Activated naive CD8-positive, alpha-beta T cell treated with anti-CD3 and anti-CD28 coated beads, Interleukin-2, amount 10 ng/mL, durations not matched to agents 7 days and 5 days (primary cell): Measurements from ENCODE around the gene TM4SF20. TPM values are rescaled to one million over a fixed set of nuclear protein-coding genes. Genes with fewer than 3 reads are reported as not detected.

Source experiments
- total RNA-seq, 2 experiments: library from RNA; stranded (reverse); gene quantifications; one replicate each; pipeline ENCODE4 v1.2.3, GENCODE V29; 2021

Gene TM4SF20
- total RNA-seq, 2 experiments from 2014 or later: not detected

Other genes with a start within 250 kb of the TM4SF20 start
- gene COL4A4, start 215.1 kb downstream of the TM4SF20 start, total RNA-seq: not detected
- gene COL4A3, start 214.7 kb downstream of the TM4SF20 start, total RNA-seq: not detected
- gene MFF, start 54.1 kb downstream of the TM4SF20 start, total RNA-seq: 10 to 100 TPM; 63.5 to 64.7 TPM
- gene SCYGR1, start 8.6 kb upstream of the TM4SF20 start, total RNA-seq: not detected
- 10 to 100 TPM; 57.9 to 59.2 TPM for gene AGFG1, start 92.8 kb upstream of the TM4SF20 start, total RNA-seq
- gene SCYGR2, start 219.6 kb upstream of the TM4SF20 start, total RNA-seq: not detected
- not detected for gene SCYGR3, start 235.5 kb upstream of the TM4SF20 start, total RNA-seq
- gene SCYGR4, start 238.2 kb upstream of the TM4SF20 start, total RNA-seq: not detected